ENCODE results near the gene RMND1. TPM values are rescaled to one million over a fixed set of nuclear protein-coding genes. Genes with fewer than 3 reads are reported as not detected.
"Not testable (repeated sequence)": the region's sequence is repeated elsewhere in the genome, so short reads cannot be mapped to it uniquely, and the experiment has no call there.

The RMND1 gene
- total RNA-seq, 1 experiment from 2014 or later: 37.2 TPM

- no peak for DNase-seq (ENCODE audit: low read depth)
These were observed 63.7 kb downstream of the RMND1 start for GRCh38 chr6:151388236-151388635.

GRCh38 chr6:151387175-151387970, 64.6 kb downstream of the RMND1 start:
- no peak for DNase-seq (ENCODE audit: low read depth)

- DNase-seq (ENCODE audit: low read depth): no peak
These were observed 66.7 kb downstream of the RMND1 start for GRCh38 chr6:151385177-151385576.

- DNase-seq (ENCODE audit: low read depth): no peak
These were observed 67.8 kb downstream of the RMND1 start for GRCh38 chr6:151384151-151384550.

- not testable (repeated sequence) for DNase-seq (ENCODE audit: low read depth)
These were observed 69.3 kb downstream of the RMND1 start for GRCh38 chr6:151382631-151383030.

GRCh38 chr6:151381722-151382121, 70.2 kb downstream of the RMND1 start:
- no peak for DNase-seq (ENCODE audit: low read depth)

GRCh38 chr6:151380848-151381205, 71.1 kb downstream of the RMND1 start:
- no peak for DNase-seq (ENCODE audit: low read depth)

- DNase-seq (ENCODE audit: low read depth): no peak
These were observed 71.7 kb downstream of the RMND1 start for GRCh38 chr6:151379933-151380847.

- DNase-seq (ENCODE audit: low read depth): no peak
These were observed 74.8 kb downstream of the RMND1 start for GRCh38 chr6:151377095-151377494.

GRCh38 chr6:151376440-151376839, 75.5 kb downstream of the RMND1 start:
- no peak for DNase-seq (ENCODE audit: low read depth)

- DNase-seq (ENCODE audit: low read depth): no peak
These were observed 76.1 kb downstream of the RMND1 start for GRCh38 chr6:151375833-151376232.

- DNase-seq (ENCODE audit: low read depth): peak; percentile 40
These were observed 77.8 kb downstream of the RMND1 start for GRCh38 chr6:151374036-151374683.

GRCh38 chr6:151372164-151372563, 79.8 kb downstream of the RMND1 start:
- DNase-seq (ENCODE audit: low read depth): no peak

- peak; percentile 21 for DNase-seq (ENCODE audit: low read depth)
These were observed 81.3 kb downstream of the RMND1 start for GRCh38 chr6:151370509-151371078.

GRCh38 chr6:151365233-151365632, 86.7 kb downstream of the RMND1 start:
- no peak for DNase-seq (ENCODE audit: low read depth)

- no peak for DNase-seq (ENCODE audit: low read depth)
These were observed 92.4 kb downstream of the RMND1 start for GRCh38 chr6:151359486-151359885.

GRCh38 chr6:151358475-151358874, 93.5 kb downstream of the RMND1 start:
- no peak for DNase-seq (ENCODE audit: low read depth)

GRCh38 chr6:151357758-151358436, 94.0 kb downstream of the RMND1 start:
- no peak for DNase-seq (ENCODE audit: low read depth)

- DNase-seq (ENCODE audit: low read depth): not testable (repeated sequence)
These were observed 94.9 kb downstream of the RMND1 start for GRCh38 chr6:151356983-151357382.

Measured in HT1080 (cell line).